Ureter (tissue), 1 donor: ENCODE data around the gene RUSC1. TPM values are rescaled to one million over a fixed set of nuclear protein-coding genes. Genes with fewer than 3 reads are reported as not detected.
"Not testable (repeated sequence)": the region's sequence is repeated elsewhere in the genome, so short reads cannot be mapped to it uniquely, and the experiment has no call there.

Experiments used
- DNase-seq: peaks from one replicate; pipeline ENCODE4 v3.0.0-alpha.2; 2020; ENCODE audit warnings: low spot score
- total RNA-seq: library from RNA; stranded (reverse); gene quantifications from one replicate; pipeline ENCODE4 v1.2.4, GENCODE V29; 2023
- donor health status: DM: yes; HTN: yes; CAD: no.

Gene RUSC1
- total RNA-seq, 1 donor from 2014 or later = 31.4 TPM

- peak; percentile 93 for DNase-seq
Observed at GRCh38 chr1:155322953-155323728, 2.4 kb downstream of the RUSC1 start.

- peak; percentile 95 for DNase-seq
Observed at GRCh38 chr1:155323729-155324036, 3.0 kb downstream of the RUSC1 start.

GRCh38 chr1:155324037-155324716 lies 3.5 kb downstream of the RUSC1 start:
- peak; percentile 96 for DNase-seq

DNA sequence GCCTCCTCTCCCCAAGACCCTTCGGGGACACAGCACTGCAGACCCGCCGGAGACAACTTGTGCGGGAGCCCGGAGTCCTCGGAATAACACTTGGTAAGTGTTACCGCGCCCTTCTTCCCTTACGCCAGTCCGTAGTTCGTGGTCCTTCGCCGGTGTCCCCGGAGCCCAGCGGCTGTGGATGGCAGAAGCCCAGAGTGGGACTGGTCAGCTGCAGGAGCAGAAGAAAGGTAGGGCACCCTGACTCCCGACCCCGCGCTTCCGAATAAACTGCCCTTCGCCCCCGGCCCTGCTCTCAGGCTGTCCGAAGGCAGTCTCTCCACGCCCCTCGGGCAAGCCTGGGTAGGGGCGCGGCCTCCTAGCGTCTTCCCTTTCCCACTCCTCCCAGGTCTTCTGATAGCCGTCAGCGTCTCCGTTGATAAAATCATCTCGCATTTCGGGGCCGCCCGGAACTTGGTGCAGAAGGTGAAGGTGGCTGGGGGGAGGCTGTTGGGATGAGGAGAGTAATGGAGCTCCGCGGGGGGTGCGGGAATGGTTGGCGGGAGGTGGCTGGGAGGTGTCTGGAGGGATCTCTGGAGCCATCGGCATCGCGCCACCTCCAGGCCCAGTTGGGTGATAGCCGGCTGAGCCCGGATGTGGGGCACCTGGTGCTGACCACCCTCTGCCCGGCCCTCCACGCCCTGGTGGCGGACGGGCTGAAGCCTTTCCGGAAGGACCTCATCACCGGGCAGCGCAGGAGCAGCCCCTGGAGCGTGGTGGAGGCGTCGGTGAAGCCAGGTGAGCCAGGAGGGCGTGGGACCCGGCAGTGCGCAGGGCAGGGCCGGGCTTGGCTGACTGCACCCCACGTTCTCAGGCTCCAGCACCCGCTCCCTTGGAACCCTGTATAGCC lies 4.3 kb downstream of the RUSC1 start:
- peak; percentile 74 for DNase-seq

DNA sequence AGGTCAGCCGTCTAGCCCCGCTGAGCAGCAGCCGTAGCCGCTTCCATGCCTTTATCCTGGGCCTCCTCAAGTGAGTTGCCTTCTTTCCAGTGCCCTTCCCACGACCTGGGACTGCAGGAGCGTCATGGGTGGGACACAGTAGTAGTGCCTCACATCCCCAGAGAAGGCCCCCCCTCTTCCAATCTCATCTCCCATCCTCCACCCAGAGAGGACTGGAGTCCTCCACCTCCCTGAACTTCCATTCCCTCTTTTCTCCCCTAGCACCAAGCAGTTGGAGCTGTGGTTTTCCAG lies 4.9 kb downstream of the RUSC1 start:
- DNase-seq = no peak

GRCh38 chr1:155326020-155326526 lies 5.4 kb downstream of the RUSC1 start:
- DNase-seq = no peak

GRCh38 chr1:155326631-155327037 lies 5.9 kb downstream of the RUSC1 start:
- DNase-seq = no peak

- no peak for DNase-seq
Observed at GRCh38 chr1:155327981-155328380, 7.3 kb downstream of the RUSC1 start.

GRCh38 chr1:155328856-155329255 lies 8.2 kb downstream of the RUSC1 start:
- not testable (repeated sequence) for DNase-seq

GRCh38 chr1:155329980-155330598 lies 9.4 kb downstream of the RUSC1 start:
- DNase-seq = no peak

DNA sequence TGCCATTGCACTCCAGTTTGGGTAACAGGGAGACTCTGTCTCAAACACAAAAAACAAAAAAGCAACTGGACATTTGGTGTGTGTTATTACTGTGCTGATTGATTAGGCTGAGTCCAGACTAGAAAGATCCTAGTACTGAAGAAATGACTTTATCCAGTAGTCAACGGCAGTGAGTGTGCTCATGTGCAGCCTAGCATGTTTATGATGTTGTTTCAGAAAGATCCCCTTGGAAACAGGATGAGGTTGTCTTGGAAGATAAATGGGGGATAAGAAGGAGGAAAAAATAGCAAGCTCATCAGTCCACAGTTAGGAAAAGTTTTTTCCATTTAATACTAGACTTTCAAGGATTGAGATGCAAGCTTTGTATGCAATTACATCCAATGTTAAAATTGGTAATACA lies 14.3 kb downstream of the RUSC1 start:
- DNase-seq = no peak

GRCh38 chr1:155339515-155340097 lies 18.9 kb downstream of the RUSC1 start:
- DNase-seq = no peak

GRCh38 chr1:155342842-155343241 lies 22.1 kb downstream of the RUSC1 start:
- no peak for DNase-seq

DNA sequence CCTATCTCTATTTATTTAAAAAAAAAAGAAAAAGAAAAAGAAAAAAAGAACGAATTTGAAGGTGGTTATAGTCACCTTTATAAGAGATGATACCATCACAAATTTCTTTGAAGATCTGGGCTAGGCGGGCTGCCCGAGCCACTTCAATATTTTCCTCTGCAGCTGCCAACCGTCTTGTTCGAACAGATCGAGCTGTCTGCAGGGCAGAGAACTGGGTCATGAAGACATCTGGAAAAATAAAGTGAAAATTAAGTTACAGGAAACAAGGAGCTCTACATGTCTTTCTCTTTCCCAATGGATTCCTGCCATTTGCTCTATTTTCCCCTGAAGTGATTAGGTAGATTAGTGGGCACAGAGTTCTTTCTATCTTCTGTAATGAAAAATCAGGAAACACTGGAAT lies 31.9 kb downstream of the RUSC1 start:
- DNase-seq = no peak

DNA sequence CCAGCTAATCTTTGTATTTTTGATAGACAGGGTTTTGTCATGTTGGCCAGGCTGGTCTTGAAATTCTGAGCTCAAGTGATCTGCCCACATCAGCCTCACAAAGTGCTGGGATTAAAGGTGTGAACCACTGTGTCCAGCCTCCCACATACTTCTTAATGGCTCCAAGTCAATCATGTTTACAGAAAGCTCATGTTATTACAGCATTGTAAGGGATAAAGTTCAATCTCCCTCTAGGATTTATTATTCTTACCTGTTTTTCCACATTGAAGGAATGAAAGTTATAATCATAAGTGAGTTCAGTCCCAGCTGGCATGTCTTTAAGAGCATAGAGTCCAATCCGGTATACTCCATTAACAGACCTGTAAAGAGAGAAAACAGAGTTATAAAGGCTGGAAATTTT lies 39.4 kb downstream of the RUSC1 start:
- no peak for DNase-seq

DNA sequence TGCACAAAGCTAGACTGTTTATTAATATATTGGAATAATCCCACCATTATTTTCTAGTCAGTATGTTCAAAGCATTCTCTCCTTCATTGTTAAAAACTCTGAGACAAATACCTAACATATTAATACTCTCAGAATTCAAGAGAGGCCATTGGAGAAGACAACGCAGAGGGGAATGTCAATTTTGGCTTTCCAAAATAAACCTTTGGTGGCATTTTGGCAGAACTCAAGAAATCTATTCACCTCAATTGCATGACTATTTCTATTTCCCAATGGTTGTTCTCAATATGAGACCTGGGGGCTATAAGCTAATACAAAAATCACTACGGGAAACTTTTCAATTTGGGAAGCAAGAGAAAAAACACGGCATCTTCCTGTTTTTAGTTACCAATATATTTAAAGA lies 58.5 kb downstream of the RUSC1 start:
- no peak for DNase-seq

- DNase-seq = no peak
Observed at GRCh38 chr1:155379631-155380090, 59.0 kb downstream of the RUSC1 start.
